Measurements from ENCODE around the gene MAP2K6. TPM values are rescaled to one million over a fixed set of nuclear protein-coding genes. Genes with fewer than 3 reads are reported as not detected.

The MAP2K6 gene
- total RNA-seq, 1 experiment from 2014 or later, result 43.0 TPM

DNA sequence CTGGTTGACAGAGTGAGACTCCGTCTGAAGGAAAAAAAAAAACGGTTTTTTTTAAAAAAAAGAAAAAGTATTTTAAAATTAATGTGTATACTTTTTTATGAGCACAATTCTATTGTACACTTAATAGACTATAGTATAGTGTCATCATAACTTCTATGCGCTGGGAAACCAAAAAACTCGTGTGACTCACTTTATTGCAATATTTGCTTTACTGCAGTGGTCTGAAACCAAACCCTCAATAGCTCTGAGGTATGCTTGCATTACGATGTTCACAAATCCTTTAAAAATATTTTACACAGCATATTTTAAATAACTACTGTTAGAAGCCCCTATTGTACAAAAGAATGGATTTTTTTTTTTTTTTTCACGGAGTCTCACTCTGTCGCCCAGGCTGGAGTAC is 12.4 kb upstream of the MAP2K6 start (continued):
- no peak for TF ChIP-seq GRHL2 (CRISPR knock-in tag; IDR thresholded peaks at IDR 0.05; ENCODE audit: insufficient replicate concordance, severe bottlenecking)
- no peak for TF ChIP-seq CBFB (CRISPR knock-in tag; IDR thresholded peaks at IDR 0.05; ENCODE audit: low read depth)
- no peak for TF ChIP-seq PRRX2 (CRISPR knock-in tag; IDR thresholded peaks at IDR 0.05)

GRCh38 chr17:69404399-69404798 is 10.1 kb upstream of the MAP2K6 start:
- TF ChIP-seq ZNF396 (CRISPR knock-in tag; IDR thresholded peaks at IDR 0.05; ENCODE audit: borderline replicate concordance) (no peak), RELA (CRISPR knock-in tag; IDR thresholded peaks at IDR 0.05; ENCODE audit: borderline replicate concordance) (no peak), ARID4B (CRISPR knock-in tag; IDR thresholded peaks at IDR 0.05; ENCODE audit: borderline replicate concordance) (no peak), ZNF317 (CRISPR knock-in tag; IDR thresholded peaks at IDR 0.05; ENCODE audit: borderline replicate concordance, low read depth) (no peak), ZNF425 (CRISPR knock-in tag; conservative IDR thresholded peaks at IDR 0.05) (no peak), GRHL2 (CRISPR knock-in tag; IDR thresholded peaks at IDR 0.05; ENCODE audit: insufficient replicate concordance, severe bottlenecking) (no peak), TEAD1 (CRISPR knock-in tag; IDR thresholded peaks at IDR 0.05) (no peak), AFF4 (CRISPR knock-in tag; IDR thresholded peaks at IDR 0.05; ENCODE audit: borderline replicate concordance) (no peak), SMAD4 (CRISPR knock-in tag; IDR thresholded peaks at IDR 0.05) (no peak), ZMAT4 (CRISPR knock-in tag; IDR thresholded peaks at IDR 0.05) (no peak), GTF2I (CRISPR knock-in tag; conservative IDR thresholded peaks at IDR 0.05) (no peak), ZNF263 (CRISPR knock-in tag; IDR thresholded peaks at IDR 0.05; ENCODE audit: low read depth) (no peak), CREM (CRISPR knock-in tag; IDR thresholded peaks at IDR 0.05) (no peak), IRF2 (CRISPR knock-in tag; IDR thresholded peaks at IDR 0.05; ENCODE audit: borderline replicate concordance, low read depth) (no peak)
- TF ChIP-seq, protein P1, sequence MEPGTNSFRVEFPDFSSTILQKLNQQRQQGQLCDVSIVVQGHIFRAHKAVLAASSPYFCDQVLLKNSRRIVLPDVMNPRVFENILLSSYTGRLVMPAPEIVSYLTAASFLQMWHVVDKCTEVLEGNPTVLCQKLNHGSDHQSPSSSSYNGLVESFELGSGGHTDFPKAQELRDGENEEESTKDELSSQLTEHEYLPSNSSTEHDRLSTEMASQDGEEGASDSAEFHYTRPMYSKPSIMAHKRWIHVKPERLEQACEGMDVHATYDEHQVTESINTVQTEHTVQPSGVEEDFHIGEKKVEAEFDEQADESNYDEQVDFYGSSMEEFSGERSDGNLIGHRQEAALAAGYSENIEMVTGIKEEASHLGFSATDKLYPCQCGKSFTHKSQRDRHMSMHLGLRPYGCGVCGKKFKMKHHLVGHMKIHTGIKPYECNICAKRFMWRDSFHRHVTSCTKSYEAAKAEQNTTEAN (CRISPR knock-in tag; IDR thresholded peaks at IDR 0.05), result no peak
- TF ChIP-seq, protein P2, sequence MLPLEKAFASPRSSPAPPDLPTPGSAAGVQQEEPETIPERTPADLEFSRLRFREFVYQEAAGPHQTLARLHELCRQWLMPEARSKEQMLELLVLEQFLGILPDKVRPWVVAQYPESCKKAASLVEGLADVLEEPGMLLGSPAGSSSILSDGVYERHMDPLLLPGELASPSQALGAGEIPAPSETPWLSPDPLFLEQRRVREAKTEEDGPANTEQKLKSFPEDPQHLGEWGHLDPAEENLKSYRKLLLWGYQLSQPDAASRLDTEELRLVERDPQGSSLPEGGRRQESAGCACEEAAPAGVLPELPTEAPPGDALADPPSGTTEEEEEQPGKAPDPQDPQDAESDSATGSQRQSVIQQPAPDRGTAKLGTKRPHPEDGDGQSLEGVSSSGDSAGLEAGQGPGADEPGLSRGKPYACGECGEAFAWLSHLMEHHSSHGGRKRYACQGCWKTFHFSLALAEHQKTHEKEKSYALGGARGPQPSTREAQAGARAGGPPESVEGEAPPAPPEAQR (CRISPR knock-in tag; IDR thresholded peaks at IDR 0.05), result no peak
- TF ChIP-seq, protein P3, sequence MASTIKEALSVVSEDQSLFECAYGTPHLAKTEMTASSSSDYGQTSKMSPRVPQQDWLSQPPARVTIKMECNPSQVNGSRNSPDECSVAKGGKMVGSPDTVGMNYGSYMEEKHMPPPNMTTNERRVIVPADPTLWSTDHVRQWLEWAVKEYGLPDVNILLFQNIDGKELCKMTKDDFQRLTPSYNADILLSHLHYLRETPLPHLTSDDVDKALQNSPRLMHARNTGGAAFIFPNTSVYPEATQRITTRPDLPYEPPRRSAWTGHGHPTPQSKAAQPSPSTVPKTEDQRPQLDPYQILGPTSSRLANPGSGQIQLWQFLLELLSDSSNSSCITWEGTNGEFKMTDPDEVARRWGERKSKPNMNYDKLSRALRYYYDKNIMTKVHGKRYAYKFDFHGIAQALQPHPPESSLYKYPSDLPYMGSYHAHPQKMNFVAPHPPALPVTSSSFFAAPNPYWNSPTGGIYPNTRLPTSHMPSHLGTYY (CRISPR knock-in tag; IDR thresholded peaks at IDR 0.05), result no peak
- TF ChIP-seq, protein P4, sequence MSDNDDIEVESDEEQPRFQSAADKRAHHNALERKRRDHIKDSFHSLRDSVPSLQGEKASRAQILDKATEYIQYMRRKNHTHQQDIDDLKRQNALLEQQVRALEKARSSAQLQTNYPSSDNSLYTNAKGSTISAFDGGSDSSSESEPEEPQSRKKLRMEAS (CRISPR knock-in tag; IDR thresholded peaks at IDR 0.05), result no peak
- Mint-ChIP-seq H3K4me3 (no peak overlapping the region), H3K4me1 (no peaks in the 10 kb centered on the region), H3K27me3 (ENCODE audit: low read depth) (no peaks in the 10 kb centered on the region), H3K36me3 (peaks cover 8% of the 10 kb centered on the region), H3K9me3 (peaks cover 14% of the 10 kb centered on the region), H3K27ac (no peak overlapping the region)
- POLR2A ChIA-PET, result no interaction called here
- DNase-seq (ENCODE audit: low spot score) (no peak), ATAC-seq (no peak)
- CTCF ChIA-PET, result interaction anchor here (1.8 to 2.9 kb wide), 2 partner anchors 10 to 46 kb away, joined by 5 to 13 read pairs; no protein-coding TSS in a partner anchor
